GM23248 (cell line): ENCODE results near the gene ADSS1.

Experiments used
- EZH2 ChIP-seq: fragments of 200-600 bp; sonication (generic); IDR thresholded peaks from 2 replicates; pipeline ENCODE4 v1.6.1; 2018; ENCODE audit warnings: antibody characterized with exemption, mild to moderate bottlenecking; ENCODE audit not compliant: insufficient read depth, poor library complexity, severe bottlenecking
- EZH2phosphoT487 ChIP-seq: fragments of 200-600 bp; sonication (generic); IDR thresholded peaks from 2 replicates; pipeline ENCODE4 v1.6.1; 2018; ENCODE audit warnings: antibody characterized with exemption, moderate library complexity, mild to moderate bottlenecking, low read depth; ENCODE audit not compliant: insufficient read depth

DNA sequence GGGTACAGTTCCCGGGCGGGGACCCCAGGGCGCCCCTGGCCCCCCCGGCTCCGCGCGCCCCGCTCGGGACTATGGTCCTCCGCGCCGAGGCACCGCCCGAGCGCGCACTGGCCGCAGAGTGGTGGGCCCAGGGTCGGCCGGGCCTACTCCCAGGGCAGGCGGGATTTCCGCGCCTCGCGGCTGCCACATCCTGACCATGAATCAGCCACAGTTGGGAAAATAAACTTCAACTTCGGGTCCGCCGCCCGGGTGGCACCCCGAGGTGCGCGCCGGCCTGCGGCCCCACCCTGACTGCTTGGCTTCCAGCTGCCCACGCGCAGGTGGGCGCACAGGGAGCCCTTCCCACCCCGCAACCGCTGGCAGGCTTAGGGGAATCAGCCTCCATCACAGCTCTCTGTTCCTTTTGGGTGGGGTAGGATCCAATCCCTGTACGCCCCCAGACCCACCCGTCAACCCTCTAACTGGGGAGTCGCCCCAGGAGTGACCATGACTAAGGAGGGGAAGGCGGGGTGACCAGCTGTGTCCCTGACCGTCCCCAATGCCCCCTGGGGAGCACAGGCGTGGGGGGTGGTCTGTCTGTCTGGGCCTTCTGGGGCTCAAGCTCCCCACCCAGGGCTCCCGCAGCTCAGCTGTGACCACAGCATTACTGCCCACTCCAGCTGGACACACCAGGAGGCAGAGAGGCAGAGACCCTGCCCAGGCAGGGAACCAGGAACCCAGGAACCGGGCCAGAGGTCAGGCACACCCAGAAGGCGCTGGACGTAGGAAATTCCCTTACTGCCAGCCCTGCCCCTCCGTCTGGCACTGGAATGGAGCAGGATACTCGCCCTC lies 33.9 kb upstream of the ADSS1 start:
- no peak for TF ChIP-seq EZH2
- TF ChIP-seq EZH2phosphoT487 = no peak
